Thoracic aorta (tissue), 2 donors: ENCODE results near the gene PRR23B. TPM values are rescaled to one million over a fixed set of nuclear protein-coding genes. Genes with fewer than 3 reads are reported as not detected.

Experiments used
- ATAC-seq: fragments of 150-250 bp; one replicate; pipeline ENCODE4 v1.8.0; 2017; ENCODE audit warnings: low read depth; ENCODE audit not compliant: insufficient number of reproducible peaks, low FRiP score
- DNase-seq: peaks from one replicate; pipeline ENCODE4 v3.0.0-alpha.2; 2020; ENCODE audit warnings: low spot score
- H3K27ac ChIP-seq, 2 donors: fragments of 200-600 bp; sonication (generic); 1 replicate in 1 of 2; 2 replicates in 1 of 2; pipeline ENCODE4 v1.5.1; 2016; ENCODE audit warnings: mild to moderate bottlenecking in 2 of 2, moderate library complexity in 2 of 2
- H3K27me3 ChIP-seq: fragments of 200-600 bp; sonication (generic); replicated peaks from 2 replicates; pipeline ENCODE4 v1.6.0; 2016; ENCODE audit warnings: mild to moderate bottlenecking; ENCODE audit not compliant: insufficient read depth
- H3K36me3 ChIP-seq: fragments of 200-600 bp; sonication (generic); one replicate; pipeline ENCODE4 v1.5.1; 2016
- H3K4me1 ChIP-seq, 2 donors: fragments of 200-600 bp; sonication (generic); 1 replicate in 1 of 2; 2 replicates in 1 of 2; pipeline versions ENCODE4 v1.5.1 to v1.6.0; 2016; ENCODE audit warnings: low read depth in 2 of 2, mild to moderate bottlenecking in 1 of 2; ENCODE audit not compliant: control insufficient read depth in 1 of 2
- H3K4me3 ChIP-seq: fragments of 200-600 bp; sonication (generic); 2 replicates; pipeline ENCODE4 v1.5.1; 2016; ENCODE audit warnings: mild to moderate bottlenecking
- H3K9me3 ChIP-seq: fragments of 200-600 bp; sonication (generic); 2 replicates; pipeline ENCODE4 v1.5.1; 2016
- CTCF ChIP-seq: fragments of 200-600 bp; sonication (generic); IDR thresholded peaks from one replicate; pipeline ENCODE4 v1.5.1; 2019; ENCODE audit warnings: antibody characterized with exemption
- total RNA-seq, 2 donors: library from RNA; depleted of rRNA; stranded (reverse); fragments of >200 nt; gene quantifications; one replicate each; pipeline versions ENCODE4 v1.1.0 to v1.2.3, GENCODE V29; 2016

Gene PRR23B
- total RNA-seq, 2 donors from 2014 or later, result not detected

- H3K9me3 ChIP-seq, result no peaks in the 10 kb centered on the region
- no peaks in the 10 kb centered on the region for H3K36me3 ChIP-seq
- TF ChIP-seq CTCF, result no peak
- H3K4me3 ChIP-seq, result no peak overlapping the region
- H3K27me3 ChIP-seq, result no peaks in the 10 kb centered on the region
- ATAC-seq (no peak), DNase-seq (no peak)
- H3K4me1 ChIP-seq, result no peaks in the 10 kb centered on the region
- no peak overlapping the region for H3K27ac ChIP-seq
Measured at GRCh38 chr3:138987181-138987580, 33.5 kb downstream of the PRR23B start.

GRCh38 chr3:138985932-138986331 is 34.8 kb downstream of the PRR23B start:
- H3K9me3 ChIP-seq, result no peaks in the 10 kb centered on the region
- no peaks in the 10 kb centered on the region for H3K4me1 ChIP-seq
- no peaks in the 10 kb centered on the region for H3K36me3 ChIP-seq
- no peak for TF ChIP-seq CTCF
- no peak for DNase-seq
- no peaks in the 10 kb centered on the region for H3K27me3 ChIP-seq
- ATAC-seq, result no peak
- no peak overlapping the region for H3K4me3 ChIP-seq
- no peak overlapping the region for H3K27ac ChIP-seq

- no peak for ATAC-seq
- DNase-seq, result no peak
- Histone ChIP-seq H3K27ac (no peak overlapping the region), H3K27me3 (no peaks in the 10 kb centered on the region), H3K9me3 (no peaks in the 10 kb centered on the region), H3K36me3 (no peaks in the 10 kb centered on the region), H3K4me3 (no peak overlapping the region), H3K4me1 (no peaks in the 10 kb centered on the region)
- TF ChIP-seq CTCF, result no peak
Measured at GRCh38 chr3:138984816-138985215, 35.9 kb downstream of the PRR23B start.

GRCh38 chr3:138976047-138976446 is 44.7 kb downstream of the PRR23B start:
- H3K27me3 ChIP-seq, result no peaks in the 10 kb centered on the region
- ATAC-seq (no peak), DNase-seq (no peak)
- no peak overlapping the region for H3K27ac ChIP-seq
- no peak overlapping the region for H3K4me3 ChIP-seq
- H3K4me1 ChIP-seq, result no peaks in the 10 kb centered on the region
- no peaks in the 10 kb centered on the region for H3K9me3 ChIP-seq
- TF ChIP-seq CTCF, result no peak
- H3K36me3 ChIP-seq, result no peaks in the 10 kb centered on the region

GRCh38 chr3:138975351-138975750 is 45.4 kb downstream of the PRR23B start:
- H3K4me1 ChIP-seq, result no peaks in the 10 kb centered on the region
- no peak overlapping the region for H3K27ac ChIP-seq
- no peak overlapping the region for H3K4me3 ChIP-seq
- DNase-seq (no peak), ATAC-seq (no peak)
- no peaks in the 10 kb centered on the region for H3K36me3 ChIP-seq
- no peaks in the 10 kb centered on the region for H3K27me3 ChIP-seq
- H3K9me3 ChIP-seq, result no peaks in the 10 kb centered on the region
- no peak for TF ChIP-seq CTCF
